Neuronal stem cell (in vitro differentiated cells): ENCODE data around the gene DGKG.

Experiments used
- DNase-seq: peaks from one replicate; pipeline ENCODE4 v3.0.0-alpha.2; 2013; ENCODE audit warnings: low spot score
- H2AFZ ChIP-seq: one replicate; pipeline ENCODE4 v1.6.1; 2013; ENCODE audit warnings: mild to moderate bottlenecking, low read length, inconsistent platforms
- H2AK5ac ChIP-seq: 2 replicates; pipeline ENCODE4 v1.6.1; 2013; ENCODE audit warnings: low read depth, mild to moderate bottlenecking, inconsistent platforms, low read length, moderate library complexity, mixed read lengths
- H2BK120ac ChIP-seq: 2 replicates; pipeline ENCODE4 v1.6.1; 2013; ENCODE audit warnings: low read depth, mild to moderate bottlenecking, inconsistent platforms, low read length, moderate library complexity, mixed read lengths
- H2BK12ac ChIP-seq: one replicate; pipeline ENCODE4 v1.6.1; 2013; ENCODE audit warnings: low read length, inconsistent platforms
- H2BK15ac ChIP-seq: 2 replicates; pipeline ENCODE4 v1.6.1; 2013; ENCODE audit warnings: mild to moderate bottlenecking, low read length, inconsistent platforms, mixed read lengths
- H2BK5ac ChIP-seq: one replicate; pipeline ENCODE4 v1.6.1; 2013; ENCODE audit warnings: inconsistent platforms, mild to moderate bottlenecking, low read length, moderate library complexity
- H3K14ac ChIP-seq: one replicate; pipeline ENCODE4 v1.6.1; 2013; ENCODE audit warnings: low read length, inconsistent platforms
- H3K18ac ChIP-seq: 2 replicates; pipeline ENCODE4 v1.6.1; 2013; ENCODE audit warnings: low read length, inconsistent platforms
- H3K23ac ChIP-seq: 2 replicates; pipeline ENCODE4 v1.6.1; 2013; ENCODE audit warnings: low read depth, mild to moderate bottlenecking, mixed read lengths, low read length, inconsistent platforms; ENCODE audit not compliant: poor library complexity
- H3K27ac ChIP-seq: replicated peaks from 3 replicates; pipeline ENCODE4 v1.5.1; 2013; ENCODE audit warnings: low read length, inconsistent platforms
- H3K27me3 ChIP-seq, 3 experiments: 2 replicates each; pipeline ENCODE4 v1.6.1; 2013; ENCODE audit warnings: low read length in 3 of 3, mild to moderate bottlenecking in 2 of 3, inconsistent platforms in 1 of 3, low read depth in 1 of 3, mixed read lengths in 1 of 3, moderate library complexity in 1 of 3; ENCODE audit not compliant: control insufficient read depth in 3 of 3, insufficient read depth in 3 of 3
- H3K36me3 ChIP-seq, 2 donors: replicated peaks in 1 of 2; 2 replicates each; pipeline ENCODE4 v1.6.1; 2013; ENCODE audit warnings: low read length in 2 of 2; ENCODE audit not compliant: control insufficient read depth in 2 of 2, insufficient read depth in 2 of 2
- H3K4ac ChIP-seq: 2 replicates; pipeline ENCODE4 v1.6.1; 2013; ENCODE audit warnings: inconsistent platforms, mild to moderate bottlenecking, low read length, moderate library complexity
- H3K4me1 ChIP-seq, 2 donors: 1 replicate in 1 of 2; 2 replicates in 1 of 2; pipeline ENCODE4 v1.6.1; 2013; ENCODE audit warnings: low read length in 2 of 2, low read depth in 1 of 2; ENCODE audit not compliant: control insufficient read depth in 2 of 2, insufficient read depth in 1 of 2
- H3K4me2 ChIP-seq: one replicate; pipeline ENCODE4 v1.6.1; 2013; ENCODE audit warnings: mild to moderate bottlenecking, low read length, inconsistent platforms; ENCODE audit not compliant: insufficient read depth, poor library complexity, severe bottlenecking
- H3K4me3 ChIP-seq, 2 donors: 2 replicates each; pipeline ENCODE4 v1.5.1; 2013; ENCODE audit warnings: low read length in 2 of 2, mild to moderate bottlenecking in 2 of 2, inconsistent platforms in 1 of 2, moderate library complexity in 1 of 2
- H3K79me1 ChIP-seq: one replicate; pipeline ENCODE4 v1.6.1; 2013; ENCODE audit warnings: low read depth, mild to moderate bottlenecking, inconsistent platforms, low read length, moderate library complexity
- H3K9ac ChIP-seq: one replicate; pipeline ENCODE4 v1.6.1; 2013; ENCODE audit warnings: mild to moderate bottlenecking, low read depth, low read length, inconsistent platforms; ENCODE audit not compliant: poor library complexity
- H3K9me3 ChIP-seq, 2 donors: replicated peaks in 1 of 2; 2 replicates each; pipeline versions ENCODE3 to v1.6.1; 2013; ENCODE audit warnings: low read length in 2 of 2, mild to moderate bottlenecking in 2 of 2, inconsistent platforms in 1 of 2, low read depth in 1 of 2, mixed read lengths in 1 of 2, moderate library complexity in 1 of 2; ENCODE audit not compliant: control insufficient read depth in 2 of 2, insufficient read depth in 1 of 2
- H4K8ac ChIP-seq: one replicate; pipeline ENCODE4 v1.6.1; 2013; ENCODE audit warnings: low read depth, mild to moderate bottlenecking, inconsistent platforms, low read length, moderate library complexity
- H4K91ac ChIP-seq: one replicate; pipeline ENCODE4 v1.6.1; 2013; ENCODE audit warnings: low read length, low read depth, mild to moderate bottlenecking, inconsistent platforms; ENCODE audit not compliant: poor library complexity
- WGBS, 2 donors: extraction: QIAGEN DNeasy Blood & Tissue Kit; methylation state at CpG; one replicate each; pipeline ENCODE4 v1.1.7; 2013; ENCODE audit warnings: missing lambda C conversion rate in 2 of 2, mixed read lengths in 1 of 2; ENCODE audit not compliant: insufficient read length in 2 of 2, insufficient replicate concordance in 1 of 2; ENCODE audit errors: extremely low coverage in 2 of 2; 5-methylcytosine and 5-hydroxymethylcytosine counted together

DGKG gene

GRCh38 chr3:186187401-186188275 lies 174.4 kb downstream of the DGKG start:
- Histone ChIP-seq H3K18ac (no peak overlapping the region), H4K8ac (no peak overlapping the region), H3K23ac (no peak overlapping the region), H2AK5ac (no peak overlapping the region), H3K9me3 (no peaks in the 10 kb centered on the region), H2AFZ (no peak overlapping the region), H3K4me2 (no peak overlapping the region), H3K4me1 (no peaks in the 10 kb centered on the region), H3K4me3 (no peak overlapping the region), H3K36me3 (no peaks in the 10 kb centered on the region), H4K91ac (no peak overlapping the region), H3K27ac (no peak overlapping the region), H3K4ac (no peak overlapping the region), H2BK15ac (no peak overlapping the region), H3K79me1 (no peaks in the 10 kb centered on the region), H3K9ac (no peak overlapping the region), H3K14ac (no peak overlapping the region), H3K27me3 (peaks cover 0 to 47% (median 5%) of the 10 kb centered on the region in 3 experiments), H2BK120ac (no peak overlapping the region), H2BK12ac (no peak overlapping the region), H2BK5ac (no peak overlapping the region)
- WGBS, 2 donors, result no CpG with 5 or more reads among the region's 11 CpGs
- DNase-seq, result no peak

GRCh38 chr3:186185194-186185787 lies 176.7 kb downstream of the DGKG start:
- Histone ChIP-seq H4K8ac (no peak overlapping the region), H2AFZ (no peak overlapping the region), H3K23ac (no peak overlapping the region), H2BK120ac (no peak overlapping the region), H3K27ac (no peak overlapping the region), H2AK5ac (no peak overlapping the region), H3K9ac (no peak overlapping the region), H3K9me3 (no peaks in the 10 kb centered on the region), H2BK15ac (peak overlapping the region; percentile 39), H2BK12ac (no peak overlapping the region), H3K36me3 (no peaks in the 10 kb centered on the region), H3K4ac (no peak overlapping the region), H3K4me2 (no peak overlapping the region), H3K79me1 (no peaks in the 10 kb centered on the region), H2BK5ac (no peak overlapping the region), H3K18ac (no peak overlapping the region), H3K14ac (no peak overlapping the region), H3K4me1 (no peaks in the 10 kb centered on the region), H3K4me3 (no peak overlapping the region), H4K91ac (no peak overlapping the region), H3K27me3 (peaks cover 0 to 34% (median 0%) of the 10 kb centered on the region in 3 experiments)
- WGBS, 2 donors, result no CpG with 5 or more reads among the region's 2 CpGs
- no peak for DNase-seq

- Histone ChIP-seq H2AFZ (no peak overlapping the region), H3K9ac (no peak overlapping the region), H3K4me1 (no peaks in the 10 kb centered on the region), H4K91ac (no peak overlapping the region), H3K14ac (no peak overlapping the region), H2BK120ac (no peak overlapping the region), H3K4ac (no peak overlapping the region), H3K27me3 (peaks cover 0 to 30% (median 0%) of the 10 kb centered on the region in 3 experiments), H4K8ac (no peak overlapping the region), H3K4me3 (no peak overlapping the region), H3K4me2 (no peak overlapping the region), H2BK15ac (no peak overlapping the region), H3K9me3 (no peaks in the 10 kb centered on the region), H3K79me1 (no peaks in the 10 kb centered on the region), H3K18ac (no peak overlapping the region), H3K36me3 (no peaks in the 10 kb centered on the region), H3K27ac (no peak overlapping the region), H2AK5ac (no peak overlapping the region), H3K23ac (no peak overlapping the region), H2BK12ac (no peak overlapping the region), H2BK5ac (no peak overlapping the region)
- DNase-seq, result no peak
- whole genome bisulfite sequencing, 2 donors, result no CpG with 5 or more reads among the region's 2 CpGs
Measured at GRCh38 chr3:186184021-186184420, 178.0 kb downstream of the DGKG start.

- Histone ChIP-seq H3K4ac (no peak overlapping the region), H3K27me3 (peaks cover 0 to 30% (median 0%) of the 10 kb centered on the region in 3 experiments), H2AK5ac (no peak overlapping the region), H3K14ac (no peak overlapping the region), H3K27ac (no peak overlapping the region), H4K8ac (no peak overlapping the region), H3K36me3 (no peaks in the 10 kb centered on the region), H3K23ac (no peak overlapping the region), H3K79me1 (no peaks in the 10 kb centered on the region), H3K18ac (no peak overlapping the region), H3K4me2 (no peak overlapping the region), H2BK15ac (no peak overlapping the region), H2BK5ac (no peak overlapping the region), H3K9ac (no peak overlapping the region), H2AFZ (no peak overlapping the region), H3K4me1 (no peaks in the 10 kb centered on the region), H2BK120ac (no peak overlapping the region), H3K4me3 (no peak overlapping the region), H2BK12ac (no peak overlapping the region), H4K91ac (no peak overlapping the region), H3K9me3 (no peaks in the 10 kb centered on the region)
- no peak for DNase-seq
- no CpG with 5 or more reads among the region's 6 CpGs for WGBS, 2 donors
Measured at GRCh38 chr3:186182850-186183249, 179.2 kb downstream of the DGKG start.
